Mesendoderm (in vitro differentiated cells): ENCODE measurements around the gene TEAD1.

Experiments used
- DNase-seq: peaks from one replicate; pipeline ENCODE4 v3.0.0; 2013
- H2AK5ac ChIP-seq: 2 replicates; pipeline ENCODE4 v1.6.1; 2013; ENCODE audit warnings: low read length, inconsistent platforms
- H2BK120ac ChIP-seq: 2 replicates; pipeline ENCODE4 v1.6.1; 2013; ENCODE audit warnings: low read depth, mild to moderate bottlenecking, low read length, moderate library complexity, mixed read lengths
- H2BK15ac ChIP-seq: replicated peaks from 2 replicates; pipeline ENCODE4 v1.6.1; 2013; ENCODE audit warnings: low read depth, mild to moderate bottlenecking, moderate library complexity
- H2BK5ac ChIP-seq: 2 replicates; pipeline ENCODE4 v1.6.1; 2013; ENCODE audit warnings: low read length, inconsistent platforms
- H3K18ac ChIP-seq: 2 replicates; pipeline ENCODE4 v1.6.1; 2013; ENCODE audit warnings: mild to moderate bottlenecking, low read length, mixed read lengths
- H3K23ac ChIP-seq: one replicate; pipeline ENCODE4 v1.6.1; 2013; ENCODE audit warnings: low read length
- H3K27ac ChIP-seq: 2 replicates; pipeline ENCODE4 v1.5.1; 2013; ENCODE audit warnings: low read depth, mild to moderate bottlenecking, inconsistent platforms, low read length, moderate library complexity
- H3K27me3 ChIP-seq: 2 replicates; pipeline ENCODE4 v1.6.1; 2013; ENCODE audit warnings: low read length, control low read depth, mild to moderate bottlenecking, inconsistent platforms; ENCODE audit not compliant: insufficient read depth, poor library complexity
- H3K36me3 ChIP-seq: 2 replicates; pipeline ENCODE4 v1.6.1; 2013; ENCODE audit warnings: low read length, inconsistent platforms; ENCODE audit not compliant: control insufficient read depth, insufficient read depth
- H3K4ac ChIP-seq: one replicate; pipeline ENCODE4 v1.6.1; 2013; ENCODE audit warnings: low read depth, mild to moderate bottlenecking, low read length, moderate library complexity
- H3K4me1 ChIP-seq: 2 replicates; pipeline ENCODE4 v1.6.1; 2013; ENCODE audit warnings: low read depth, low read length, inconsistent platforms; ENCODE audit not compliant: control insufficient read depth
- H3K4me2 ChIP-seq: 2 replicates; pipeline ENCODE4 v1.6.1; 2013; ENCODE audit warnings: low read length
- H3K4me3 ChIP-seq: 2 replicates; pipeline ENCODE4 v1.5.1; 2013; ENCODE audit warnings: mild to moderate bottlenecking, low read length
- H3K56ac ChIP-seq: one replicate; pipeline ENCODE4 v1.6.1; 2013; ENCODE audit warnings: low read length
- H3K79me1 ChIP-seq: 2 replicates; pipeline ENCODE4 v1.6.1; 2013; ENCODE audit warnings: low read length, inconsistent platforms
- H3K79me2 ChIP-seq: 2 replicates; pipeline ENCODE4 v1.6.1; 2013; ENCODE audit warnings: mild to moderate bottlenecking, low read length; ENCODE audit not compliant: control insufficient read depth, insufficient read depth
- H3K9ac ChIP-seq: 2 replicates; pipeline ENCODE4 v1.6.1; 2013; ENCODE audit warnings: low read length, inconsistent platforms
- H4K5ac ChIP-seq: one replicate; pipeline ENCODE4 v1.6.1; 2013; ENCODE audit warnings: low read length
- H4K8ac ChIP-seq: one replicate; pipeline ENCODE4 v1.6.1; 2013; ENCODE audit warnings: low read depth, mild to moderate bottlenecking, control low read depth, low read length, moderate library complexity
- WGBS: extraction: QIAGEN DNeasy Blood & Tissue Kit; methylation state at CpG from one replicate; pipeline ENCODE4 v1.1.7; 2013; ENCODE audit warnings: low lambda C conversion rate, missing lambda C conversion rate; ENCODE audit not compliant: insufficient coverage; ENCODE audit errors: extremely low coverage; 5-methylcytosine and 5-hydroxymethylcytosine counted together

Gene TEAD1

GRCh38 chr11:12884751-12885318, 210.6 kb downstream of the TEAD1 start:
- Histone ChIP-seq H2BK15ac (no peak overlapping the region), H3K27me3 (no peaks in the 10 kb centered on the region), H3K4me2 (no peak overlapping the region), H3K23ac (no peak overlapping the region), H2BK5ac (no peak overlapping the region), H3K79me2 (no peaks in the 10 kb centered on the region), H2AK5ac (no peak overlapping the region), H4K8ac (no peak overlapping the region), H3K4ac (no peak overlapping the region), H3K56ac (no peak overlapping the region), H3K18ac (no peak overlapping the region), H2BK120ac (no peak overlapping the region), H3K79me1 (peaks cover 11% of the 10 kb centered on the region), H4K5ac (no peak overlapping the region), H3K9ac (no peak overlapping the region), H3K4me1 (peaks cover 5% of the 10 kb centered on the region), H3K4me3 (no peak overlapping the region), H3K27ac (no peak overlapping the region), H3K36me3 (peaks cover 12% of the 10 kb centered on the region)
- no CpG with 5 or more reads among the region's 5 CpGs for WGBS
- DNase-seq: no peak

- H2AK5ac ChIP-seq: no peak overlapping the region
- no peak overlapping the region for H2BK15ac ChIP-seq
- H3K4me3 ChIP-seq: no peak overlapping the region
- H3K23ac ChIP-seq: no peak overlapping the region
- H2BK5ac ChIP-seq: no peak overlapping the region
- H3K79me1 ChIP-seq: peaks cover 12% of the 10 kb centered on the region
- no peak overlapping the region for H3K18ac ChIP-seq
- no peaks in the 10 kb centered on the region for H3K27me3 ChIP-seq
- H3K36me3 ChIP-seq: peaks cover 10% of the 10 kb centered on the region
- H3K4me2 ChIP-seq: no peak overlapping the region
- H3K9ac ChIP-seq: no peak overlapping the region
- H3K79me2 ChIP-seq: peaks cover 2% of the 10 kb centered on the region
- H3K4ac ChIP-seq: no peak overlapping the region
- WGBS: no CpG with 5 or more reads among the region's 8 CpGs
- no peak overlapping the region for H4K5ac ChIP-seq
- H3K27ac ChIP-seq: no peak overlapping the region
- no peak for DNase-seq
- no peak overlapping the region for H2BK120ac ChIP-seq
- H3K56ac ChIP-seq: no peak overlapping the region
- H4K8ac ChIP-seq: no peak overlapping the region
- H3K4me1 ChIP-seq: peaks cover 5% of the 10 kb centered on the region
Measured at GRCh38 chr11:12885717-12886239, 211.6 kb downstream of the TEAD1 start.

- peaks cover 8% of the 10 kb centered on the region for H3K79me1 ChIP-seq
- peaks cover 6% of the 10 kb centered on the region for H3K36me3 ChIP-seq
- no peaks in the 10 kb centered on the region for H3K27me3 ChIP-seq
- H2BK15ac ChIP-seq: no peak overlapping the region
- DNase-seq: no peak
- H2BK120ac ChIP-seq: no peak overlapping the region
- H3K27ac ChIP-seq: no peak overlapping the region
- H3K56ac ChIP-seq: no peak overlapping the region
- H3K18ac ChIP-seq: no peak overlapping the region
- no peak overlapping the region for H3K4me3 ChIP-seq
- H3K79me2 ChIP-seq: peaks cover 2% of the 10 kb centered on the region
- H2BK5ac ChIP-seq: no peak overlapping the region
- no peak overlapping the region for H3K4ac ChIP-seq
- H2AK5ac ChIP-seq: no peak overlapping the region
- peaks cover 5% of the 10 kb centered on the region for H3K4me1 ChIP-seq
- H4K8ac ChIP-seq: no peak overlapping the region
- H3K23ac ChIP-seq: no peak overlapping the region
- H3K4me2 ChIP-seq: no peak overlapping the region
- H3K9ac ChIP-seq: no peak overlapping the region
- no peak overlapping the region for H4K5ac ChIP-seq
Measured at GRCh38 chr11:12886508-12886907, 212.3 kb downstream of the TEAD1 start.

- Histone ChIP-seq H3K56ac (no peak overlapping the region), H3K27me3 (no peaks in the 10 kb centered on the region), H4K8ac (no peak overlapping the region), H3K4ac (no peak overlapping the region), H2BK120ac (no peak overlapping the region), H4K5ac (no peak overlapping the region), H3K4me1 (peaks cover 5% of the 10 kb centered on the region), H3K4me2 (no peak overlapping the region), H3K79me2 (peaks cover 2% of the 10 kb centered on the region), H2BK15ac (no peak overlapping the region), H3K18ac (no peak overlapping the region), H3K27ac (no peak overlapping the region), H3K23ac (no peak overlapping the region), H3K36me3 (peaks cover 2% of the 10 kb centered on the region), H3K4me3 (no peak overlapping the region), H3K79me1 (peaks cover 8% of the 10 kb centered on the region), H2BK5ac (no peak overlapping the region), H3K9ac (no peak overlapping the region), H2AK5ac (no peak overlapping the region)
- WGBS: no CpG with 5 or more reads among the region's 6 CpGs
- peak; percentile 94 for DNase-seq
Measured at GRCh38 chr11:12888525-12889158, 214.4 kb downstream of the TEAD1 start.

- peaks cover 6% of the 10 kb centered on the region for H3K79me1 ChIP-seq
- no peak overlapping the region for H4K5ac ChIP-seq
- no CpG with 5 or more reads among the region's 5 CpGs for WGBS
- H3K79me2 ChIP-seq: peaks cover 2% of the 10 kb centered on the region
- no peaks in the 10 kb centered on the region for H3K36me3 ChIP-seq
- peaks cover 4% of the 10 kb centered on the region for H3K4me1 ChIP-seq
- no peak overlapping the region for H3K4me2 ChIP-seq
- no peak overlapping the region for H3K4ac ChIP-seq
- no peak overlapping the region for H3K23ac ChIP-seq
- no peak overlapping the region for H3K56ac ChIP-seq
- no peak overlapping the region for H3K27ac ChIP-seq
- H4K8ac ChIP-seq: no peak overlapping the region
- no peak overlapping the region for H3K9ac ChIP-seq
- H3K27me3 ChIP-seq: no peaks in the 10 kb centered on the region
- DNase-seq: no peak
- no peak overlapping the region for H2BK5ac ChIP-seq
- no peak overlapping the region for H2AK5ac ChIP-seq
- no peak overlapping the region for H2BK15ac ChIP-seq
- no peak overlapping the region for H2BK120ac ChIP-seq
- H3K4me3 ChIP-seq: no peak overlapping the region
- no peak overlapping the region for H3K18ac ChIP-seq
Measured at GRCh38 chr11:12889243-12889642, 215.0 kb downstream of the TEAD1 start.

GRCh38 chr11:12890476-12890875, 216.3 kb downstream of the TEAD1 start:
- Histone ChIP-seq H3K4me2 (no peak overlapping the region), H3K9ac (no peak overlapping the region), H2BK5ac (no peak overlapping the region), H3K27me3 (no peaks in the 10 kb centered on the region), H4K8ac (no peak overlapping the region), H3K4me3 (no peak overlapping the region), H2BK120ac (no peak overlapping the region), H3K4me1 (peaks cover 4% of the 10 kb centered on the region), H3K79me1 (peaks cover 7% of the 10 kb centered on the region), H2AK5ac (no peak overlapping the region), H3K27ac (no peak overlapping the region), H3K23ac (no peak overlapping the region), H3K18ac (no peak overlapping the region), H3K36me3 (no peaks in the 10 kb centered on the region), H2BK15ac (no peak overlapping the region), H4K5ac (no peak overlapping the region), H3K79me2 (peaks cover 2% of the 10 kb centered on the region), H3K56ac (no peak overlapping the region), H3K4ac (no peak overlapping the region)
- DNase-seq: no peak
- no CpG with 5 or more reads among the region's 5 CpGs for WGBS
